Tibial nerve (tissue), 4 donors: ENCODE measurements around the gene RPP21. TPM values are rescaled to one million over a fixed set of nuclear protein-coding genes. Genes with fewer than 3 reads are reported as not detected.

Source experiments
- DNase-seq, 2 donors: peaks; one replicate each; pipeline ENCODE4 v3.0.0-alpha.2; 2019; ENCODE audit warnings: low spot score in 2 of 2
- H3K27ac ChIP-seq, 4 donors: fragments of 200-600 bp; sonication (generic) in 3 of 4; one replicate each; pipeline ENCODE4 v1.5.1; 2017 to 2019; ENCODE audit warnings: mild to moderate bottlenecking in 1 of 4
- H3K27me3 ChIP-seq, 2 donors: fragments of 200-600 bp; sonication (generic) in 1 of 2; one replicate each; pipeline versions ENCODE4 v1.5.1 to v1.6.0; 2017 to 2019
- H3K36me3 ChIP-seq, 3 donors: fragments of 200-600 bp; sonication (generic); one replicate each; pipeline ENCODE4 v1.5.1; 2018 to 2019
- H3K4me1 ChIP-seq, 4 donors: fragments of 200-600 bp; sonication (generic) in 3 of 4; one replicate each; pipeline ENCODE4 v1.5.1; 2017 to 2019
- H3K4me3 ChIP-seq, 4 donors: fragments of 200-600 bp; sonication (generic) in 3 of 4; one replicate each; pipeline ENCODE4 v1.5.1; 2017 to 2019; ENCODE audit warnings: mild to moderate bottlenecking in 1 of 4, moderate library complexity in 1 of 4
- H3K9me3 ChIP-seq, 4 donors: fragments of 200-600 bp; sonication (generic) in 3 of 4; one replicate each; pipeline ENCODE4 v1.5.1; 2017 to 2019
- CTCF ChIP-seq, 5 experiments: fragments of 200-600 bp in 3 of 5; fragments of 450-650 bp in 2 of 5; sonication (generic) in 3 of 5; IDR thresholded peaks; one replicate each; pipeline ENCODE4 v1.5.1; 2016 to 2019; ENCODE audit warnings: antibody characterized with exemption in 5 of 5, mild to moderate bottlenecking in 3 of 5, moderate library complexity in 2 of 5
- EP300 ChIP-seq, 2 donors: sonication (generic); formaldehyde crosslinking; IDR thresholded peaks; one replicate each; pipeline ENCODE4 v1.6.1; 2017; ENCODE audit warnings: antibody characterized with exemption in 2 of 2, mild to moderate bottlenecking in 1 of 2
- POLR2A ChIP-seq, 2 donors: fragments of 450-650 bp; IDR thresholded peaks; one replicate each; pipeline ENCODE4 v1.6.1; 2017; ENCODE audit warnings: antibody characterized with exemption in 2 of 2, mild to moderate bottlenecking in 2 of 2, moderate library complexity in 2 of 2
- WGBS, 2 donors: methylation state at CpG; one replicate each; pipeline ENCODE4 v1.1.5; 2018; 5-methylcytosine and 5-hydroxymethylcytosine counted together
- total RNA-seq, 4 donors: library from RNA; depleted of rRNA; stranded (reverse); fragments of >200 nt; gene quantifications; one replicate each; pipeline ENCODE4 v1.1.0, GENCODE V29; 2016

The RPP21 gene
- total RNA-seq: 100 to 1,000 TPM in 2 of 4 donors, 10 to 100 TPM in 2; 48.6 to 120 (median 97.0) TPM

DNA sequence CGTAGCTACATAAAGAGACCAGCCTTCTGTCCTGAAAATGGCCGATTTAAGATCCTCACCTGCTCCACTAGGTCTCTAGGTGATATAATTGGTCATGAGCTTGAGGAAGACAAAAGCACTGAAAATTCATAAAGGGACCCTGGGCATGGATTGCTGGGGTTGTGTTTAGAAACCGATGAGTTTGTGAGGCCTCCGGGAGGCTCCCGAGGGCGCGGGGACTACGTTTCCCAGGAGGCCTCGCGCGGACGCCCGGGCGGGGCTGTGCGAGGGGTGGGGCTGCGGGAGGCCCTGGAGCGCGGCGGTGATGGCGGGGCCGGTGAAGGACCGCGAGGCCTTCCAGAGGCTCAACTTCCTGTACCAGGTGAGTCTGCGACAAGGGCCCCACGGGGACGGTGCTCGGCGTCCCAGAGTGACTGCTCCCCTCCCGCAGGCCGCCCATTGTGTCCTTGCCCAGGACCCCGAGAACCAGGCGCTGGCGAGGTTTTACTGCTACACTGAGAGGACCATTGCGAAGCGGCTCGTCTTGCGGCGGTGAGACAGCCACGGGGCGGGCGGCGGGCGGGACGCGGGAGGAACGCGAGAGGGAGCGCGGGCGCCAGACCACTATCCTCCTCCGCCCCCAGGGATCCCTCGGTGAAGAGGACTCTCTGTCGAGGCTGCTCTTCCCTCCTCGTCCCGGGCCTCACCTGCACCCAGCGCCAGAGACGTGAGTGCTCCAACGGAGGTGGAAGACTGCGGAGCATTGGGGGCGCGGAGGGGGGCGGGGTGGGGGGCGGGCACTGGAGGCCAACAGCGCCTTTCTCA is at the start of gene RPP21:
RPP21 (plus strand) TSS at position 289 of the 804 bp plus-strand sequence; CDS start at position 305, 16 bp downstream.
- Histone ChIP-seq H3K9me3 (no peaks in the 10 kb centered on the region), H3K27me3 (no peaks in the 10 kb centered on the region), H3K4me3 (peak within 1 kb of the TSS; percentile 64 to 98 (median 80)), H3K27ac (peak within 1 kb of the TSS; percentile 23 to 94 (median 86)), H3K36me3 (peaks cover 0 to 44% (median 0%) of the 10 kb centered on the region in 3 donors), H3K4me1 (peaks cover 0 to 15% (median 5%) of the 10 kb centered on the region in 4 donors)
- whole genome bisulfite sequencing, 2 donors: 3% methylated on average over 37 to 57 of the region's 64 CpGs
- peak; percentile 70 to 76 for DNase-seq
- no peak for TF ChIP-seq CTCF (IDR thresholded peaks at IDR 0.05)
- peak; percentile 44 to 86 for TF ChIP-seq EP300 (IDR thresholded peaks at IDR 0.05)
- TF ChIP-seq POLR2A (IDR thresholded peaks at IDR 0.05): peak in 1 of 2 donors; percentile 70

- H3K27me3 ChIP-seq: no peaks in the 10 kb centered on the region
- TF ChIP-seq POLR2A (IDR thresholded peaks at IDR 0.05): no peak
- no peak for TF ChIP-seq EP300 (IDR thresholded peaks at IDR 0.05)
- no peak for TF ChIP-seq CTCF (IDR thresholded peaks at IDR 0.05)
- no peak overlapping the region for H3K27ac ChIP-seq
- H3K4me3 ChIP-seq: no peak overlapping the region
- H3K36me3 ChIP-seq: peaks cover 3 to 56% (median 21%) of the 10 kb centered on the region in 3 donors
- 92 to 97% methylated on average over 2 of the region's 2 CpGs for WGBS, 2 donors
- no peaks in the 10 kb centered on the region for H3K4me1 ChIP-seq
- H3K9me3 ChIP-seq: no peaks in the 10 kb centered on the region
- DNase-seq: no peak
Measured at GRCh38 chr6:30295837-30296236, 49.1 kb upstream of the RPP21 start.

DNA sequence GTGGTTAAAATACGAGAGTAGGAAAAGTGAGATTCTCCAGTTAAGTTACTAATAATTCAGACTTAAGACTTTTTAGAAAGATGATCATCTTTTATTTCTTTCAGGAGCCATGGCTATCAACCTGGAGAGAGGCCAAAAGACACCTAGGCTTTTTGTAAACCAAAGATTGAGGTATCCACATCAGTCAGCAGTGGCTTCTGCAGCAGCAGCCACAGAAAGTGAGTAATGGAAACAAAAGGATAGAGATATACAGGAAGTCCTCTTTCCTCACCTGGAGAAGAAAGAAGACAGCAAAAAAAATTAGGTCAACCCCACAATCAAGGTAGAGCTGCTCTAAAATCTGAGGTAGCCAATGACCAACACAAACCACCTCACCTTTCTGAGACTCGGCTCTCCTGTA is 41.0 kb upstream of the RPP21 start:
- H3K27me3 ChIP-seq: no peaks in the 10 kb centered on the region
- no peaks in the 10 kb centered on the region for H3K9me3 ChIP-seq
- peaks cover 0 to 52% (median 0%) of the 10 kb centered on the region in 3 donors for H3K36me3 ChIP-seq
- DNase-seq: no peak
- no peak overlapping the region for H3K4me3 ChIP-seq
- WGBS, 2 donors: 97 to 98% methylated on average over 2 of the region's 2 CpGs
- H3K4me1 ChIP-seq: no peaks in the 10 kb centered on the region
- TF ChIP-seq CTCF (IDR thresholded peaks at IDR 0.05) (no peak), EP300 (IDR thresholded peaks at IDR 0.05) (no peak), POLR2A (IDR thresholded peaks at IDR 0.05) (no peak)
- H3K27ac ChIP-seq: no peak overlapping the region

- WGBS, 2 donors: 66 to 71% methylated on average over 3 of the region's 3 CpGs
- TF ChIP-seq CTCF (IDR thresholded peaks at IDR 0.05) (no peak), POLR2A (IDR thresholded peaks at IDR 0.05) (no peak), EP300 (IDR thresholded peaks at IDR 0.05) (no peak)
Measured at GRCh38 chr6:30311101-30311500, 33.9 kb upstream of the RPP21 start.

DNA sequence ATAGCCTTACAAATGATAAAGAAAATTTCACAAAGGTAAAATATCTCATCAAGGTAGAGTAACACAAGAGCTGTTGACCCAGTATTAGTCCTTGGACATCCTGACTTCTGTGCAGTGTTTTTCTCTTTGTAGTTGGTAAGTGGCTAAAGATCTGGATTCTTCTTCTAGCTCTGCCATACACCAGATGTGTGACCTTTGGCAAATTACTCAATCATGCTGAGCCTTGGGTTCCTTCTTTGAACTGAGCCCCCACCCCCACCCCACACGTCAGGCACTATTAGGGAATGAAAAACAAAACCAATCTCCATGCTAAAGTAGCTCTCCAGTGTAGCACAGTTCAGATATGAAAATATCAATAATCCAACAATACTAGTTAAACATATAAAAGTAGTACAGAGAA is 33.3 kb upstream of the RPP21 start:
- H3K27ac ChIP-seq: no peak overlapping the region
- no peak overlapping the region for H3K4me3 ChIP-seq
- H3K36me3 ChIP-seq: peaks cover 0 to 43% (median 0%) of the 10 kb centered on the region in 3 donors
- no peaks in the 10 kb centered on the region for H3K4me1 ChIP-seq
- H3K27me3 ChIP-seq: no peaks in the 10 kb centered on the region
- H3K9me3 ChIP-seq: no peaks in the 10 kb centered on the region
- 45 to 67% methylated on average over 1 of the region's 1 CpG for WGBS, 2 donors
- TF ChIP-seq POLR2A (IDR thresholded peaks at IDR 0.05): no peak
- TF ChIP-seq CTCF (IDR thresholded peaks at IDR 0.05): no peak
- TF ChIP-seq EP300 (IDR thresholded peaks at IDR 0.05): no peak
- no peak for DNase-seq

More at GRCh38 chr6:30311101-30311500, 33.9 kb upstream of the RPP21 start:
- Histone ChIP-seq H3K4me3 (no peak overlapping the region), H3K36me3 (peaks cover 0 to 43% (median 0%) of the 10 kb centered on the region in 3 donors), H3K4me1 (no peaks in the 10 kb centered on the region), H3K9me3 (no peaks in the 10 kb centered on the region), H3K27ac (no peak overlapping the region), H3K27me3 (no peaks in the 10 kb centered on the region)
- no peak for DNase-seq
